ENCODE results near the gene FRMD4A. TPM values are rescaled to one million over a fixed set of nuclear protein-coding genes. Genes with fewer than 3 reads are reported as not detected.

FRMD4A gene
- total and polyA plus RNA-seq, 2 of the 4 experiments (the other 2 are of a cell fraction): 30.3 to 68.8 TPM

DNA sequence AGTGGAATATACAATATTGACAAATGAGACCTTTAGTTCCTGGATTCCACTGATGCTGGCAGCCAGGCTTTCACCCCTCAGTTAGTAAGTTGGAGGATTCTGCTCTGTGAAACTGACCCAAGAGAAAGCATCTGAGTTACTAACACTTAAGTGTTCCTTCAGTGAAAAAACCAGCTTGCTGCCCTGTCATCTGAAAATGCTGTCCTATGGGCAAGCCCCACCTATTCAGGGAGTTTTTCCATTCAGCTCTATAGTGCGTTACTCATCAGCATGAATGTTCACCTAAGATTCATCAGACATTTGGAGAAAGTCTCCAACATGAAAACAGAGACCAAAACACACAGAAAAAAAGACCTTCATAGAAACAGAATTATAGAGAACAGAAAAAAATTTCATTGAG, 706.1 kb downstream of the FRMD4A start:
- H4K8ac ChIP-seq (ENCODE audit: low read depth in 2 of 2, low read length in 2 of 2): no peak overlapping the region
- peaks cover 8% of the 10 kb centered on the region for H3K9me1 ChIP-seq (ENCODE audit: insufficient read depth, low read length)
- H3K27me3 ChIP-seq (ENCODE audit: control insufficient read depth, insufficient read depth, low read length): no peaks in the 10 kb centered on the region
- dilution Hi-C loops (cut with HindIII; ENCODE audit: low sequenced_read_pairs, unreplicated experiment) (no loop called here), in situ Hi-C loops (cut with MboI; ENCODE audit: low sequenced_read_pairs) (no loop called here), intact Hi-C loops (cut with micrococcal nuclease) (no loop called here)
- ChIA-PET CTCF (no interaction called here), POLR2A (ENCODE audit: unreplicated experiment) (no interaction called here)
- H3K27ac ChIP-seq (ENCODE audit: insufficient read depth, low read length): no peak overlapping the region
- H3K23ac ChIP-seq (ENCODE audit: low read depth, low read length): no peak overlapping the region
- ATAC-seq (ENCODE audit: low read depth): no peak
- H2AK9ac ChIP-seq (replicated peaks; ENCODE audit: low read depth, low read length, poor library complexity): no peak overlapping the region
- H4K91ac ChIP-seq (ENCODE audit: insufficient read depth, low read depth, low read length): no peak overlapping the region
- H3K18ac ChIP-seq (ENCODE audit: low read depth, low read length): no peak overlapping the region
- peaks cover 0 to 10% of the 10 kb centered on the region in 2 experiments; a peak in 3 of 4 replicates for H3K79me1 ChIP-seq (ENCODE audit: low read depth in 1 of 2, low read length in 2 of 2)
- no peak overlapping the region for H2BK15ac ChIP-seq (ENCODE audit: low read depth, low read length)
- no peak overlapping the region for H2AFZ ChIP-seq (replicated peaks; ENCODE audit: low read length, poor library complexity)
- no peak overlapping the region for H3K4me3 ChIP-seq (ENCODE audit: insufficient read depth, low read depth, low read length)
- H3K4me1 ChIP-seq (ENCODE audit: control insufficient read depth, insufficient read depth, low read length): no peaks in the 10 kb centered on the region
- H3K9ac ChIP-seq (ENCODE audit: low read depth, low read length): no peak overlapping the region
- H3K36me3 ChIP-seq (ENCODE audit: control insufficient read depth, insufficient read depth, low read length): peaks cover 15% of the 10 kb centered on the region; the same call in 1 of the 2 replicates
- no peak overlapping the region for H2BK5ac ChIP-seq (ENCODE audit: low read depth, low read length, poor library complexity, severe bottlenecking)
- BruUV-seq (replicated peaks): no TSS peak
- H3K9me3 ChIP-seq (ENCODE audit: control insufficient read depth, insufficient read depth, low read length): no peaks in the 10 kb centered on the region
- DNase-seq: peak; percentile 34
- no peak overlapping the region for H3K4ac ChIP-seq (ENCODE audit: low read depth, low read length)
- no peak overlapping the region for H2BK120ac ChIP-seq (ENCODE audit: low read depth, low read length)
- no peak overlapping the region for H3K4me2 ChIP-seq (ENCODE audit: low read depth, low read length)
- no peak overlapping the region for H2AK5ac ChIP-seq (ENCODE audit: low read depth, low read length)
- TF ChIP-seq RAD21 (IDR thresholded peaks at IDR 0.05; ENCODE audit: low read length) (no peak), NFE2L2 (IDR thresholded peaks at IDR 0.05; ENCODE audit: low read depth, low read length) (no peak)
- H2BK20ac ChIP-seq (ENCODE audit: low read depth, low read length): no peak overlapping the region
- H4K5ac ChIP-seq (ENCODE audit: low read depth, low read length): no peak overlapping the region
- no CpG with 5 or more reads among the region's 1 CpG for WGBS, 2 experiments (ENCODE audit: extremely low coverage in 2 of 2, insufficient read length in 1 of 2)
- no peak overlapping the region for H3K14ac ChIP-seq (replicated peaks; ENCODE audit: low read depth, low read length)
- H4K20me1 ChIP-seq (ENCODE audit: insufficient read depth, low read length): no peaks in the 10 kb centered on the region
- H3K56ac ChIP-seq (ENCODE audit: extremely low read depth, insufficient read depth, low read length): no peak overlapping the region

All from IMR-90 (cell line).